ENCODE measurements around the gene NPNT.
A peak's percentile ranks its signal among the peaks of the same experiment; 100 is the strongest.

Gene NPNT

DNA sequence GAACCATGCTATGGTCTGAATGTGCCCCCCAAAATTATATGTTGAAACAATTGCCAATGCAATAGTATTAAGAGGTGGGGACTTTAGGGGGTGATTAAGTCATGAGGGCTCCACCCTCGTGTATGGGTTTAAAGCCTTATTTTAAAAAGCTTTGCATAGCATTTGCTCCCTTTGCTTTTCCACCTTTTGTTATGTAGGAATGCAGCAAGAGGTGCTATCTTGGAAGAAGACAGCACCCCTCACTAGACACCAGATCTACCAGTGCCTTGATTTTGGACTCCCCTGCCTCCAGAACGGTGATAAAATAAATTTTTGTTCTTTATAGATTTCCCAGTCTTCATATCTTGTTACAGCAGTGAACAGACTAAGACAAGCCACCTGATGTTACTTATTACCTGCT, 23.3 kb upstream of the NPNT start:
- TF ChIP-seq, protein P1, sequence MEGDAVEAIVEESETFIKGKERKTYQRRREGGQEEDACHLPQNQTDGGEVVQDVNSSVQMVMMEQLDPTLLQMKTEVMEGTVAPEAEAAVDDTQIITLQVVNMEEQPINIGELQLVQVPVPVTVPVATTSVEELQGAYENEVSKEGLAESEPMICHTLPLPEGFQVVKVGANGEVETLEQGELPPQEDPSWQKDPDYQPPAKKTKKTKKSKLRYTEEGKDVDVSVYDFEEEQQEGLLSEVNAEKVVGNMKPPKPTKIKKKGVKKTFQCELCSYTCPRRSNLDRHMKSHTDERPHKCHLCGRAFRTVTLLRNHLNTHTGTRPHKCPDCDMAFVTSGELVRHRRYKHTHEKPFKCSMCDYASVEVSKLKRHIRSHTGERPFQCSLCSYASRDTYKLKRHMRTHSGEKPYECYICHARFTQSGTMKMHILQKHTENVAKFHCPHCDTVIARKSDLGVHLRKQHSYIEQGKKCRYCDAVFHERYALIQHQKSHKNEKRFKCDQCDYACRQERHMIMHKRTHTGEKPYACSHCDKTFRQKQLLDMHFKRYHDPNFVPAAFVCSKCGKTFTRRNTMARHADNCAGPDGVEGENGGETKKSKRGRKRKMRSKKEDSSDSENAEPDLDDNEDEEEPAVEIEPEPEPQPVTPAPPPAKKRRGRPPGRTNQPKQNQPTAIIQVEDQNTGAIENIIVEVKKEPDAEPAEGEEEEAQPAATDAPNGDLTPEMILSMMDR (conservative IDR thresholded peaks at IDR 0.05), result no peak
- no peak overlapping the region for H3K27ac ChIP-seq

DNA sequence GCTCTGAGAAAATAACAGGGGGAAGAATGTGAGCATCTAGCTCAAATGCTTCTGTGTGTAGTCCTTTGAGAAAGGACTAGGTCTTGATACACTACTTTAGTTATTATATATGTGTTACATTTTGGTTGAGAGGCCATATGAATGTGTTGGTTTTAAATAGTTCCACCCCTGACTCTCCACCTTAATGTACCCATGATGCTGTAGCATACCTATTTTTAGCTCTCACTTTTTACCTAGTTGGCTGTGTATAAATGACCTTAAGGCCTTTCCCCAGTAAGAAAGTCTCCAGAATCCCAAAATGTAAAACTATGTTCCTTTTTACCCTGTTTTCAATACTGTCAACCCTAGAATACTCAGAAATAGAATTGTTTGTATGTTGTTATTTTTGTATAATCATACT, 20.0 kb upstream of the NPNT start:
- TF ChIP-seq, protein P1 (conservative IDR thresholded peaks at IDR 0.05), result no peak

DNA sequence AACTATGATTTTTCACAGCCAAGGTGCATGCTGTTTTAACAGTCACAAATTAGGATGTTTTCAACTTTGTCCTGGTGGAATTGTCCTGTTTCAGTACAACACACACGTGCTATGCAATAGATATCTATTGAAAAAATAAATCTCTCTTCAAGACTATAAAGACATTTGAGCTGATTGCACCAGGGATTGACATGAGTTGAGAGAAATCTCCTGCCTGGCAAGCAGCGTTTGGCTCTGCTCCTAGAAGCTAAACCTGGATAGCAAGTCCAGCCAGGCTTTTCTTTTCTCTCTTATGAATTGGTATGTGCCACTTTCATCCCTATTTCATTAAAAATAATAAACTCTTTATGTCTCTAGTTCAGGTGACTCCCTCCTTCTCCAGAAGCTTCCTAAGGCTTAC, 16.6 kb upstream of the NPNT start:
- peak overlapping the region; percentile 4; the same call in 1 of the 2 replicates for H3K27ac ChIP-seq
- TF ChIP-seq, protein P1 (conservative IDR thresholded peaks at IDR 0.05), result no peak

More for the DNA sequence above, 20.0 kb upstream of the NPNT start:
- H3K27ac ChIP-seq, result no peak overlapping the region

DNA sequence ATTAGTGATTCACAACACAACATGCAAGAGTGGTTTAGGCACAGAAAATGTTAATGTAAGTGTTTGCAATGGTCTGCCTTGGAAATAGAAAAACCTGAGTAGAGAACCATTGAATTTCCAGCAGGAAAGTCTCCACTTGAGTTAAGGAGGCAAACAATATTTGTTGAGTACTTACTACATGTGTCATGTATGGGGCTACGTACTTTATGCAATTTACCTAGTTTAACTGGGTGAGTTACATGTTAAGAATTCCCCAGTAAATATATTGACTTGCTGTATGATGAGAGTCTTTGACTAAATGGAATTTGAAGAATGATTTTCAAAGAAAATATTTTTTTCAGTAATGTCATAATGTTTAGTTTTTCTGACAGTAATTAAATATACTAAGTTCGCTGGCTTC, 7.8 kb upstream of the NPNT start:
- TF ChIP-seq, protein P1 (conservative IDR thresholded peaks at IDR 0.05), result no peak
- no peak overlapping the region for H3K27ac ChIP-seq

DNA sequence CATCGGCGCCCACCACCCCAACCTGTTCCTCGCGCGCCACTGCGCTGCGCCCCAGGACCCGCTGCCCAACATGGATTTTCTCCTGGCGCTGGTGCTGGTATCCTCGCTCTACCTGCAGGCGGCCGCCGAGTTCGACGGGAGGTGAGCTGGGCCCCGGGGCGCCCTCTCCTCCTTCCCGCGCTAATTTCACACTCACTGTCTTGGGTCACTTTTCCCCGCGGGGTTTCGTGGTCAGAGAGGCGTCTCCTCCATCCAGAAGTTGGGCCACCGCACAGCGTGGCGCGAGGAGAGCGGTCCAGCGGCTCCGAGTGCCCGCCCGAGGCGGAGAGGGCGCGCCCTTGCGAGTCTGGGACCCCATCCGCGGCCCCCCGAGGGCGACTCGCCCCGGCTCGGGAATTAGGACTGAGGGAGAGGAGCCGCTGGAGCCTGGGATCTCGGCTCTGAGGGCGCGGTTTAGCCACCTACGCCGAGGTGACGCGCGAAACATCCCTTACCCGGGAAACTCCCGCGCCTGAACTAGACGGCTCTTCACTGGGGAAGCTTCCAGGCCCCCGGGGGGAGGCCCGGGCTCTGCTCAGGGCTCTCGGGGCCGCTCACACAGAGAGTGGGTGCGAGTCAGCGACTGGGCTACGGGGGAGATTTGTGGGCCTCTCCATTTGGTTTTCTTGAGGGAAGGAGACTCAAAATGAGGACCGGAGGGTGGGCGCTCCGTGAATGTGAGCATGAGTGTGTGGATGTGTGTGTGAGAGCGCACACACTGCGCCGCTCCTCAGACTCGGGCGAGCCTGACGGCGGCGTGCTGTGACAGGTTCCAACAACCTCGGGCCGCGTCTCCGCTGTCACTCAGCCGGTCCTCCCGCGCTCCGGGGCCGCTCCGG, 551 bp downstream of the NPNT start:
- peak overlapping the region; percentile 72 for H3K27ac ChIP-seq
- TF ChIP-seq, protein P1 (conservative IDR thresholded peaks at IDR 0.05), result peak; percentile 38; the same call in 1 of the 2 replicates

DNA sequence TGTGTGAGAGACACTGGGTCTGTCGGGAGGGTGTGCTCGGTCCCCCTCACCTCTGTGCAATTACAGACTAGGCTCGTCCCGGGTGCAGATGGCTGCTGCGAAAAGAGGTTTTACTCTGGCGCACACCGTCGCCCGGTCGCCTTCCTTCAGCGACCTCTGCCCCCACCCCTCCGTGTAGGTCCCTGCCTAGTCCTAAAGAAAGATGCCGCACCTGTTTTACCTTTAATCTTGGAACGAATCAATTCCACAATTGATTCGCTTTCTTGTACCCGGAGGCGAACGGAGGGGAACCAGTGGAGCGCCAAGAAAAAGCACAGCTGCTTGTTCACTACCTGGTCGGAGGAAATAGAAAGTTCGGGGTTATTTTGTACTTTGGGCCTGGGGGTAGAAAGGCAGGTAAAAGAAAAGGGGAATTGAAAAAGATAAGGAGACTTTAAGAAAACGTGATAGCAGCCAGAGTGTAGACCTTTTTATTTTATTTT, 1.2 kb downstream of the NPNT start:
- H3K27ac ChIP-seq, result peak overlapping the region; percentile 72
- TF ChIP-seq, protein P1 (conservative IDR thresholded peaks at IDR 0.05), result no peak

DNA sequence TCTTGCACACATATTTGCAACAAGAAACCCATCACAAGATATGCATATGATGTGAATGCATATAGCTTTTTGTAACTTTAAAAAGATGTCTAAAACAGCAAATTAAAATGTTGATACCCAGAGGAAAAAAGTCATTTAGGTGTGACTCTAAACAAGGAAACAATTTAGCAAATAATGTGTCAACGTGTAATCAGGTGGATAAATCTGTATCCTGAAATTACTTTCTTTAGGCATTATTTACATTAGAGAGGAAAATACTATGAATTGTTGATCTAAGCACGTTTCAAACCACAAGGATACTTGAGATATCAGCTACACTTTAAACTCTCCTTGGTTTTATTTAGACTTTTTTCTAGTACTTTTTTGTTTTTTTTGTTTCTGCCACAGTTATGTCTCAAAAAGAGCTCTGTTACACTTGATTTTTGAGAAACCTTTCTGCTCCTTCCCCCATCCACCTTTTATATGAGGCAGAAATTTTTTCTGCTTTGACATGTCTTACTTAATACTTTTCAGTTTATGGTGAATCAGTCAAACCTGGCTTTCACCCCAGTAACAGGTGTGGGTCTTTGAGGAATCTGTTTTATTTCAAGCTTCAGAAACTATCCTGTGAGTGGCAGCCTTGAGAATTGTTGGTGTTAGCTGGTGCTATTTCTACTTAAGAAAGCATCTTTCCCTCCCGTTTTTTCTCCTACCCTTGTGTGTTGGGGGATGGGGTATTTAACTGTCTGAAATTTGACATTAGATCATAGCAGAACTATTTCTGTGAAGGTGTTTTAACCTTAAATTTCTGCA, 1.9 kb downstream of the NPNT start:
- TF ChIP-seq, protein P1 (conservative IDR thresholded peaks at IDR 0.05), result no peak
- peak overlapping the region; percentile 72 for H3K27ac ChIP-seq

All from VCaP (cell line).